Kidney tubule cell (primary cell): ENCODE data around the gene MRC2.

Source experiments
- DNase-seq: peaks from one replicate; pipeline ENCODE4 v3.0.0-alpha.2; 2018; ENCODE audit warnings: low spot score

Gene MRC2

DNA sequence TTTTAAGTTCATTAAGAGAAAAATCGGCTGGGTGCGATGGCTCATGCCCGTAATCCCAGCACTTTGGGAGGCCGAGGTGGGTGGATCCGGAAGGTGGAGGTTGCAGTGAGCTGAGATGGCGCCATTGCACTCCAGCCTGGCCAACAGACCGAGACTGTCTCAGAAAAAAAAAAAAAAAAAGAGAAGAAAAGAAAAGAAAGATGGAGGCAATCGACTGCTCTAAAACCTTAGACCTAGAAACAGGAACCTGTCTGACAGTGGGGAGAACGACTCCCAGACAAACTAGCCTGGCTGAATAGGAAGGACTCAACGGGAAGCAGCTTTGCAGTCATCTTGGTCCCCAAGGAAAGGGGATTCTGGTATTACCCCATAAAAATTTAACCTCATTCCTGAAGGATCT is 13.7 kb downstream of the MRC2 start:
- no peak for DNase-seq

- DNase-seq, result no peak
Observed at GRCh38 chr17:62641951-62642350, 14.5 kb downstream of the MRC2 start.

GRCh38 chr17:62643496-62643895 is 16.0 kb downstream of the MRC2 start:
- DNase-seq, result no peak

- no peak for DNase-seq
Observed at GRCh38 chr17:62644487-62645173, 17.2 kb downstream of the MRC2 start.

DNA sequence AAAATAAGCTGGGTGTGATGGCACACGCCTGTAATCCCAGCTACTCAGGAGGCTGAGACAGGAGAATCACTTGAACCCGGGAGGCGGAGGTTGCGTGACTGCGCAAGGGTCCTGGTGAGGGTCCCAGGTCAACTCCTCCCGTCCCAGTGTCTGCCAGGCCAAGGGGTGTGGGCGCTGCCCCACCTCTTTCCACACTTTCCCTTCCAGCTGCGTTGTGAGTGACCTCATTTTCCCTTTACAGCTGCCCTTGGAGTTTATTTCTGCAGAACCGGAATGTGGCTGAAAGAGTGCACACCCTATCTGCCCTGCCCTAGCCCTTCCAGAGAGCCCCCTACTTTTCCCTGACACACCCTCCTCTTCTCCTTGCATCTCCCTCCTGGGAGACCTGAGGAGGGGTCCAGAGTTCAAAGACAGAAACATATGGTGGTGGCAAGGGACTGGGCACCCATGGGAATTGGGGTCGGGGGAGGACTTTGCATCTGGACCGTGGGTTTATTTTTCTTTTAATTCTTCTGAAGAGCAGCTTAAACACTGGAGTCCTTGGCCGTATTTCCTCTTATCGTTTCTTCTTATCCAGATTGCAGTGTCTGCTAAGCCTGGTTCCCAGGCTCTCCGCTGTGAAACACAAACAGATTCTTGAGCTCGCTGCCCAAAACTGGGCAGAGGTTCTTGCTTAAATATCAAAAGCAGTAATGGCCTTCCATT is 20.9 kb downstream of the MRC2 start:
- no peak for DNase-seq

DNA sequence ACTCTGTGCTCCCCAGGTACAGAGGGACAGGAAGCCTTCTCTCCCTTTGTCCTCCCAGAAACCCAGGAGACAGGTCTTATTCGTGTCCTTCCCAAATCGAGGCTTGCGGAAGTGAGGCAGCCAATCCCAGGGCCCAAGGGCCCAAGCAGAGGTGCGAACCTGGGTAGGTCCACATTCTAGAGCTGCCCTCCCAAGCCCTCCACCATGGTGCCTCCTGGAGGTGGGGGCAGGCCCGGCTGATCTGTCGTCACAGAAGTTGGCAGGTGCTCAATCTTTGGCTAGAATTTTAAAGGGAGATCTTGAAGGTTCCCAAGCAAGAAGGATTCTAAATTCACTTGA is 21.5 kb downstream of the MRC2 start:
- DNase-seq, result no peak

- DNase-seq, result no peak
Observed at GRCh38 chr17:62649570-62649969, 22.1 kb downstream of the MRC2 start.

DNA sequence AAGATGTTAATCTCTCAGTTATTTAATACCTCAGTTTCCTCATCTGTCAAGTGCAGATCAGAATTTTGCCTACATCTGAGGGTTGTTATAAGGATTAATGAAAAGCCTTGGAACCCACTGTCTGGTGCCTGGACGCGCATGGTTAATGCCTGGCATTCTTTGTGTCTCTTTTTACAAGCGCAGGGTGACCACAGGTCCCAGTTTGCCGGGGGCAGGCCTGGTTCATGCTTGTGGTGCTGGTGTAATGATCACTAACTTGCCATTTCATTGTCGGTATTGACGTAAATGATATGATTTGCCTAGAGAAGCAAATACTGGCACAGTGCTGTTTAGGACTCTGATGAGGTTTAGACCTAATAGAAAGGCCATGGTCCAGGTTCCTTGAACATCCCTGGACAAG is 23.1 kb downstream of the MRC2 start:
- DNase-seq, result no peak

- DNase-seq, result peak; percentile 87
Observed at GRCh38 chr17:62652251-62653001, 25.0 kb downstream of the MRC2 start.

GRCh38 chr17:62653002-62653825 is 25.7 kb downstream of the MRC2 start:
- DNase-seq, result peak; percentile 65

- no peak for DNase-seq
Observed at GRCh38 chr17:62653826-62654761, 26.6 kb downstream of the MRC2 start.

GRCh38 chr17:62655656-62656055 is 28.2 kb downstream of the MRC2 start:
- no peak for DNase-seq

- no peak for DNase-seq
Observed at GRCh38 chr17:62656446-62656845, 29.0 kb downstream of the MRC2 start.

DNA sequence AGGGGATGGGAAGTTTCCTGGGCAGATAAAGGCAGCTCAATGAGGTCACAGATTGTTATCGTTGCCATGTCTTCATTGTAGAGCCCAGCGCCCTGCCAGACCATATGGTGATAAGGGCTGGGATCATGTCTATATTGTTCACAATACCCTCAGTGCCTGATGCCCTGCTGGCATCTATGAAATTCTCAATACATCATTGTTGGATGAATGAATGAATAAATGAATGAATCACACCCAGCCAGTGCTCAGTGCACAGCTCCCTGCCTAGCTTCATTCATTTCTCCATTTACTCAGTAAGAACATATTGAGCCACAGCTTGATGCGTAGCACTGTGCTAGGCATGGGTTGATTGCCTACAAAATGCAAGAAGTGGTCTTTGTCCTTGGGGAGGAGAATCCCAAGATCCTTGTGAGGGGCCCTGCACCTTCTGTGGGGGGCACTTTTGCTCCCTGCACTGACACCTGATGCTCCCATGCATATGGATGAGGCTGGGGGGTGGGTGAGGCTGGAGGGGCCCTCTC is 29.7 kb downstream of the MRC2 start:
- no peak for DNase-seq

DNA sequence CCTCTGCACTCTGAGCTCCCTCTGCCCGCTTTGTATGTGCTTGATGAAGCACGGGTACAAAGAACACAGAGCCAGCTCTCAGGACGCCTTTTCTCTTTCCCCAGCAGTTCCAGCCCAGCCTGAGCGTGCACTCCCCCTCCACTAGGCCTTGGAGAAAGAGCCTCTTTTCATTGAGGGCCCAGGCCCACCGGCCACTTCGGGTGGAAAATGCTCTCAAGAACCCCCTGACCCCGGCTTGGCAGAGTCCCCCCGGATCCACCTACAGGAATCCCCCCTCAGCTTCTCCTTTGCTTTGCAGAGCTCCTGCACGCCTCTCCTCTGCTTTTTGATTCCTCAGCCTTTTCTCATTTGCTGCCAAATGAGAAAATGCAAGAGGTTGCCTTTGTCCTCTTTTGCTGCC is 30.2 kb downstream of the MRC2 start:
- DNase-seq, result no peak

DNA sequence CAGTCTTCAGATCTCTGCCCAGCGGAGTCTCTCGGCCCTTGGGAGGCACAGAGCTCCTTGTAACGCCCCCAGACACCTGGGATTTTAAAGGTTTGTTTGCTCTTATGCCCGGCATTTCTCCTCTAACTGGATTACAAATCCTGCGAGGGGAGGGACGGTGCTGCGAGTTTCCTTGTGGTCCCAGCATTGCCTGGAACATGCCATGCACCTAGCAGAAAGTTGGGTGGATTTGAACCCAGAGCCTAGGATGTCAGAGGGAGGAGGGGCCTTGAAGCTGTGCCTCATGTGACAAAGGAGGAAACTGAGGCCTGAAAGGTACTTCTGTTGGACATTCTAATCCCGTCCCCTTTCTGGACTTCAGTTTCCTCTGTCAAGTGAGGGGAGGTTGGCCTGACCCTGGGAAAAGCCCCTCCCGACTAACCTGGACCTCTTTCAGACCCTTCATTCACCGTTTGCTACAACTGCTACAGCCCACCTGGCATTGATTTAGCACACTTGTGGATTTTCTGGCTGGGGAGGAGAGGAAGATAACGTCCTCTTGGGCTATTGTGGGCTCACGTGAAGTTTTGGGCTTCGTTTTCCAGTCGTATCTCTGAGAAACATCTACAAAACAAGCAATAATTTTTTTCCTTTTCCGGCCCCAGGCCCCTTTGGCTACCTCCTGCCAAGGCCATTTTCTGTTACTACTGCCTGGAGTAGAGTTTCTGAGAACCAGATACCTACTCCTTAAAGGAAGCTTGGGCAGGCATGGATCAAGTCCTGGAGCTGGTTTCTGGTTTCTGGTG is 30.9 kb downstream of the MRC2 start:
- DNase-seq, result no peak

DNA sequence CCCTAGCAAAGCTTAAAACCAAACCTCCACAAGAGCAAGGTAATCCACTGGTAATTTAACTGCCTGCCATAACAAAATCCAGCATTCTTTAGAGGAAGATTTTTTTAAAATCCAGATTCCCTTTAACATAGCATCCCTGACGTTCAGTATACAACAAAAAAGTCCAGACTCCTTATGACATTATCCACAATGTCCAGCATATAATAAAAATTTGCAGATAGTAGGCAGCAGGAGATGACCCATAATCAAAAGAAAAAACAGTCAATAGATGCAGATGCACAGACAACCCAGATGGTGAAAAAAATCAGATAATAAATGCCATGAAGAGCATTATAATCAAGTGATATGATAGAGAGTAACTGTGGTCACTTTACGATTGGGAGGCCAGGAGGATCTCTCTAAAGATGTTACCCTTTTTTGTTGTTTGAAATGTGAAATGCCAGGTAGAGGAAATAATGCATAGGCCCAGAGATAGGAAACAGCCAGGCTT is 33.2 kb downstream of the MRC2 start:
- DNase-seq, result no peak

GRCh38 chr17:62661337-62661736 is 33.9 kb downstream of the MRC2 start:
- DNase-seq, result no peak

DNA sequence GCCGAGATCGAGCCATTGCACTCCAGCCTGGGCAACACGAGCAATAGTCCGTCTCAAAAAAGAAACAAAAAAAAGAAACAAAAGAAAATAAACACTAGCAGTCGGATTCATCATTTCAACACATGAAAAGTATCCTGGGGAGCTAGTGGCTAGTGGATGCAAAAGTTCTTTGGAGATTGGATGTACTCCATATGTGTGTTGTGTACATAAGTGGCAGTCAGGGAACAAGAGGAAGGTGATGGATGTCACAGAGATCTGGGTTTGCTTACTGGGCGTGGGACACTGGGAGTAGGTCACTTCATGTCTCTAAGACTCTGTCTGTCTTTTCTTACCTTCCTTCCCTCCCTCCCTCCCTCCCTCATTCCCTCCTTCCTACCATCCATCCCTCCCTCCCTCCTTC is 35.4 kb downstream of the MRC2 start:
- no peak for DNase-seq

- no peak for DNase-seq
Observed at GRCh38 chr17:62663304-62663703, 35.8 kb downstream of the MRC2 start.
